ENCODE data around the gene TRIM66. TPM values are rescaled to one million over a fixed set of nuclear protein-coding genes. Genes with fewer than 3 reads are reported as not detected.

TRIM66 gene
- total and polyA plus RNA-seq, 3 donors from 2014 or later: 37.4 to 49.6 (median 49.2) TPM

DNA sequence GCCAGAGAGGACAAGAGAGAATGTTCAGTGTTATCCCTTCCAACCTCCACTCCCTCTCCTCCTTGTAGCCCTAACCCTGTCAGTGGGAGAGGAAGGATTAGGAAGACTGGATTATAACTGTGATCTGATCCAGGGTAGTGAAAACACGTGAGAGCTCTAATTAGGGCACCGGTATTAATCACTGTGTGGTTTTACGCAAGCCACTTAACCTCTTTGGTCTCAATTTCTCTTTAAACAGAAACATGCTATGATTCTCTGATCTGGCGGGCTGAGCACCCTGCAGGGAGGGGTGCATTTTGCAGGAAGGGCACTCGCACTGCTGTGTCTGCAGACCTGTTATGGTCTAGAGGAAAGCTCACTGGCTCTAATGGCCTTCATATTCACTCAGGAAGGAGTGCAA lies 11.7 kb upstream of the TRIM66 start:
- intact Hi-C loops (cut with DNase I; ENCODE audit: low total_unique reads): no loop called here

DNA sequence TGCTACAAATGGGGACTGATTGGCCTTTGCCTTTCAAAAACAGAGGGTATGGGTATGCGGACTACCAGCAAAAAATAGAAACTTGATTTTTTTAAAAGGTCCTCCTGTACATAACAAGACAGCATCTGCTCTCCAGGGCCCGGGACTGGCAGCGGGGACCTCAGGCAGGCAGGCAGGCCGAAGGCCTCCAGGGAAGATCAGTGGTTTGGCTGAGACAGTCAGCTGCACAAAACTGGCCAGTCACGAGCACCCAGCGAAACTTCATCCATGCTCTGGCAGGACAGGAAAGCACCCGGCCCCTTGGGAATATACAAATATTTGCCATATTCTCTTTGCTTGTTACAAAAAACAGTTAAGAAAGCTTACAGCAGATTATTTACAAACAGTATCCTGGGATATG lies 11.1 kb upstream of the TRIM66 start:
- peak overlapping the region in 1 of 2 donors; percentile 54 for H3K27ac ChIP-seq
- no peaks in the 10 kb centered on the region for H3K27me3 ChIP-seq
- H3K4me3 ChIP-seq: no peak overlapping the region
- no peak for DNase-seq
- WGBS, 2 donors: 88 to 91% methylated on average over 7 of the region's 7 CpGs
- intact Hi-C loops (cut with DNase I; ENCODE audit: low total_unique reads): no loop called here
- no peak for TF ChIP-seq POLR2A (IDR thresholded peaks at IDR 0.05)
- TF ChIP-seq, protein P1, sequence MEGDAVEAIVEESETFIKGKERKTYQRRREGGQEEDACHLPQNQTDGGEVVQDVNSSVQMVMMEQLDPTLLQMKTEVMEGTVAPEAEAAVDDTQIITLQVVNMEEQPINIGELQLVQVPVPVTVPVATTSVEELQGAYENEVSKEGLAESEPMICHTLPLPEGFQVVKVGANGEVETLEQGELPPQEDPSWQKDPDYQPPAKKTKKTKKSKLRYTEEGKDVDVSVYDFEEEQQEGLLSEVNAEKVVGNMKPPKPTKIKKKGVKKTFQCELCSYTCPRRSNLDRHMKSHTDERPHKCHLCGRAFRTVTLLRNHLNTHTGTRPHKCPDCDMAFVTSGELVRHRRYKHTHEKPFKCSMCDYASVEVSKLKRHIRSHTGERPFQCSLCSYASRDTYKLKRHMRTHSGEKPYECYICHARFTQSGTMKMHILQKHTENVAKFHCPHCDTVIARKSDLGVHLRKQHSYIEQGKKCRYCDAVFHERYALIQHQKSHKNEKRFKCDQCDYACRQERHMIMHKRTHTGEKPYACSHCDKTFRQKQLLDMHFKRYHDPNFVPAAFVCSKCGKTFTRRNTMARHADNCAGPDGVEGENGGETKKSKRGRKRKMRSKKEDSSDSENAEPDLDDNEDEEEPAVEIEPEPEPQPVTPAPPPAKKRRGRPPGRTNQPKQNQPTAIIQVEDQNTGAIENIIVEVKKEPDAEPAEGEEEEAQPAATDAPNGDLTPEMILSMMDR (IDR thresholded peaks at IDR 0.05): no peak
- no peaks in the 10 kb centered on the region for H3K36me3 ChIP-seq (ENCODE audit: low read depth, missing control alignments)
- no peaks in the 10 kb centered on the region for H3K9me3 ChIP-seq
- H3K4me1 ChIP-seq: no peaks in the 10 kb centered on the region

More for the DNA sequence above, 11.7 kb upstream of the TRIM66 start:
- no peaks in the 10 kb centered on the region for H3K9me3 ChIP-seq
- no peaks in the 10 kb centered on the region for H3K27me3 ChIP-seq
- TF ChIP-seq, protein P1 (IDR thresholded peaks at IDR 0.05): no peak
- no peak for DNase-seq
- WGBS, 2 donors: 80 to 88% methylated on average over 5 of the region's 5 CpGs
- H3K4me1 ChIP-seq: peaks cover 5% of the 10 kb centered on the region
- H3K27ac ChIP-seq: peak overlapping the region in 1 of 2 donors; percentile 54
- H3K36me3 ChIP-seq (ENCODE audit: low read depth, missing control alignments): no peaks in the 10 kb centered on the region
- no peak overlapping the region for H3K4me3 ChIP-seq

DNA sequence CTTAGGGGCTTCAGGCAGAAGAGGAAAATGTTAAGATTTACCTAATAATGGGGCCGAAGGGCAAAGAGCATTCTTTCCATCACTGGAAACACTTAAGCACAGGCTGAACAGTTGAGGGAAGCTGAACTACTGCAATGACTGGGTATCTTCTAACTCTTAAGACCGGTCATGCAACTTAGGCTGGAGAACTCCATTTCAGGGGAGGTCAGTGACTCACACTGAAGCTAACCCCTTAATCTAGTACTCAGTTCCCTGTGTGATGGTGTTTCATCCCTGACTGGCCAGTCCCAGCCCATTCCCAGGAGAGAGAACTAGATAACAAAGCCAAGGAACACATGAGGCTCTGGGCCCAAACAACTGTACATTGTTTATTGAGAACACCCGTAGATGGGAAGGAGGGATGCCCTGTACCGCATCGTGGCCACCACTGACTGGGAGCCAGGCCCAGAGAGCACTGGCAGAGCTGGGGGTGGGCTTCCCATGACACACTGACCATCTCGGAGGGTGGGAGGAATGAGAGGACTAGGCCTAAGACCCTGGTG lies 10.6 kb upstream of the TRIM66 start:
- Histone ChIP-seq H3K36me3 (ENCODE audit: low read depth, missing control alignments) (no peaks in the 10 kb centered on the region), H3K9me3 (no peaks in the 10 kb centered on the region), H3K27ac (peak overlapping the region in 1 of 2 donors; percentile 54), H3K27me3 (no peaks in the 10 kb centered on the region), H3K4me1 (peaks cover 3% of the 10 kb centered on the region), H3K4me3 (no peak overlapping the region)
- WGBS, 2 donors: 59 to 65% methylated on average over 6 of the region's 6 CpGs
- TF ChIP-seq POLR2A (IDR thresholded peaks at IDR 0.05): no peak
- TF ChIP-seq, protein P1 (IDR thresholded peaks at IDR 0.05): no peak
- no peak for DNase-seq
- intact Hi-C loops (cut with DNase I; ENCODE audit: low total_unique reads): no loop called here

DNA sequence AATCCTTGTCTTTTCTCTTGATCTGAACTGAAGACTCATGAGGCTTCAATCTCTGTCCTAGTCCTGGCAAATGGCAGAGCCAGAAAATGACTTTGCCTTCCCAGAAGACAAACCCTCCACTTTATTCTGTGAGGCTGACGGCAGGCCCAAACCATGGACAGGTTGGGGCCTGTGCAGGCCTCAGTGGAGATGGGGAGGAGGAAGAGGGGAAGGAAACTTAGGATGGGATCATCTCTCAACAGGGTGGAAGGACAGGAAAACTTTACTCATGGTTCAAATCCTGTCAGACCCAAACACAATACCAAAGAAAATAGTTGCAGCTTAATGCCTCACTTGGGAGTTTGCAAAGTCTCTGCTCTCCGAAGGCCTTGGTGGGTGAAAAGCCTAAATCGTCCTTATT lies 10.0 kb upstream of the TRIM66 start:
- H3K27me3 ChIP-seq: no peaks in the 10 kb centered on the region
- H3K36me3 ChIP-seq (ENCODE audit: low read depth, missing control alignments): no peaks in the 10 kb centered on the region
- no peak overlapping the region for H3K27ac ChIP-seq
- no peak for DNase-seq
- intact Hi-C loops (cut with DNase I; ENCODE audit: low total_unique reads): no loop called here
- peaks cover 7% of the 10 kb centered on the region for H3K4me1 ChIP-seq
- 74 to 81% methylated on average over 3 of the region's 3 CpGs for WGBS, 2 donors
- no peaks in the 10 kb centered on the region for H3K9me3 ChIP-seq
- H3K4me3 ChIP-seq: no peak overlapping the region
- TF ChIP-seq POLR2A (IDR thresholded peaks at IDR 0.05): no peak
- TF ChIP-seq, protein P1 (IDR thresholded peaks at IDR 0.05): no peak

DNA sequence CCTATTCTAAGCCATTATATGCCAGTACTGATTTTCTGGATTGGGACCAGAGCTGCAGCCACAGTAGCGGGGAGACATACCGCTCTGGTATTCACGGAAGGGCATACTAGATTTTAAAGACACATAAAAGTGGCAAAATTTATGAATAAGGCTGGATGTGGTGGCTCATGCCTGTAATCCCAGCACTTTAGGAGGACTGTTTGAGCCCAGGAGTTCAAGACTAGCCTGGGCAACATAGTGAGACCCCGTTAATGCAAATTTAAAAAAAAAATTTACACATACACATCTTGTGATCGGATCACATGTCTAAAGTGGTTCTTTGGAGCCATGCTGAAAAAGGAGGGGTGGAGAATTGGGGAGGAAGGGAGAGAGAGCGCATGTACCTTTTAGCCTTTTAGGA lies 9.1 kb upstream of the TRIM66 start:
- Histone ChIP-seq H3K9me3 (no peaks in the 10 kb centered on the region), H3K27ac (no peak overlapping the region), H3K4me3 (no peak overlapping the region), H3K27me3 (no peaks in the 10 kb centered on the region), H3K36me3 (ENCODE audit: low read depth, missing control alignments) (no peaks in the 10 kb centered on the region), H3K4me1 (peaks cover 7% of the 10 kb centered on the region)
- DNase-seq: no peak
- WGBS, 2 donors: 83 to 93% methylated on average over 6 of the region's 6 CpGs
- intact Hi-C loops (cut with DNase I; ENCODE audit: low total_unique reads): no loop called here
- TF ChIP-seq POLR2A (IDR thresholded peaks at IDR 0.05): no peak
- TF ChIP-seq, protein P1 (IDR thresholded peaks at IDR 0.05): no peak
